ENCODE results near the gene TARBP1. TPM values are rescaled to one million over a fixed set of nuclear protein-coding genes. Genes with fewer than 3 reads are reported as not detected.

Gene TARBP1
- 28.8 and 34.5 TPM in 2 replicates for total RNA-seq

GRCh38 chr1:234478481-234479309 lies at the start of gene TARBP1:
Gene TARBP1, minus strand, starts transcription at chr1:234479179. Its CDS starts 76 bp downstream, at chr1:234479103.

GRCh38 chr1:234373064-234373958 lies 105.7 kb downstream of the TARBP1 start, which contains the start of gene COA6:
Gene COA6, plus strand, starts transcription at chr1:234373456. Its CDS starts 11 bp downstream, at chr1:234373467.

Other genes with a start within 250 kb of the TARBP1 start
- 13.3 and 15.1 TPM in 2 replicates for gene COA6, start 105.7 kb downstream of the TARBP1 start, total RNA-seq
- gene IRF2BP2, start 131.0 kb upstream of the TARBP1 start, total RNA-seq, result 95.9 and 111 TPM in 2 replicates